PC-9 (cell line): ENCODE results near the gene ZBTB22.

Experiments
- CTCF ChIP-seq: fragments of 200-600 bp; sonication (generic); conservative IDR thresholded peaks from 2 replicates; pipeline ENCODE4 v1.6.1; 2017; ENCODE audit warnings: mixed run types, antibody characterized with exemption, mild to moderate bottlenecking, moderate library complexity
- EZH2 ChIP-seq: fragments of 200-600 bp; sonication (generic); IDR thresholded peaks from 2 replicates; pipeline ENCODE4 v1.8.0; 2017; ENCODE audit warnings: antibody characterized with exemption, low read depth

- TF ChIP-seq CTCF, result no peak
- TF ChIP-seq EZH2, result no peak
These were observed 24.4 kb downstream of the ZBTB22 start for GRCh38 chr6:33292996-33293682.
